Ammon's horn (tissue), 1 donor: Measurements from ENCODE around the gene TPCN2.

Experiments used
- DNase-seq: peaks from one replicate; pipeline ENCODE4 v3.0.0-alpha.2; 2016; ENCODE audit warnings: low spot score

Gene TPCN2

DNA sequence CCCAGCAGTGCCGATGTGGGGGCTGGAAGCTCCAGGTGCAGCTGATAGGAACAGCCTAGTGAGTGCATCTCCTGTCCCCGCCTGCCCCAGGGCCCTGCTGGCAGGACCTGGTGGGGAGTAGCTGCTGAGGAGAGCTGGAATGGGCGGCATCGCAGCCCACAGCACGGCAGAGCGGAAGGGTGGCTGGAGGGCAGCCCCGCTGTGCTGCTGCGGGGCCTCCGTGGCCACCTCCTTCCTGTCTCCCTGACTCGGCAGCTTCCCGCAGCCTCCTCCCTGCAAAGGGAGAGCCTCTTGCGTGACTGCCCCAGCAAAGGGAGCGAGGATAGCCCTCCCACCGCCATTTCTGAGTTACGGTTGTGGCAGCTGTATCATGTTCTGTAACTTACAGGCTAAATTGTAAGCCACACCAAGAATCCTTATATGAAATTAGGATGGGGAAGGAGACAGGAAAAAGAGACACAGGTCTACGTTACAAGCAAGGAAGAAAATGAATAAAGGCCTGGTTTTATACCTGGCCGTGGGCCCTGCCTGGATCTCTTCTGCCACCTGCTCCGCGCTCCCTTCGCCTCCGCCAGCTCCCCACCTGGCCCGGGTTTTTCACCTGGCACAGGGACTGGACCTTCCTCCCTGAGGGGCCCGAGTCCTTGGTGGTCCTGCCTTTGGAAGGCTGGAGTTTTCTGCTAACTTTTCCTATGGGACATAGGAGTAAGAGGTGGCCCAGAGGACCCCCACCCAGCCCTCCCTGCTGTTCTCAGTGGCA, 10.0 kb downstream of the TPCN2 start:
- no peak for DNase-seq

DNA sequence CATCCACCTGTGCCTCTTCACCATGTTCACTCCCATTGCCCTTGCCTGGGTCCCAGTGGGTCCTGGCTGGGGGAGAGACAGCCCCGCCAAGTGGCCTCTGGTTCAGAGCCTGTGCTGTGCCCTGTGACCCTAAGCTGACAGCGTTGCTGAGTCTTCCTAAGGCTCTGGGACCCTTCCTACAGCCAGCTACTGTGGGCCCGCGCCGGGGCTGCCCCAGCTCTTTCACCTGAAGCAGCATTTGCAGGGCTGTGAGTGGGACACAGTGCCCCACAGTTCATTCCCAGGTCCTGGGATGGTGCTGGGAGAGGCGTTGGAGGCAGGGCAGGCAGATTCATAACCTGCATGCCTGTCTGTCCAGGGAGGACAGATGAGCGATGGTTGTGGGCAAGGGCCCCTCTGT, 10.7 kb downstream of the TPCN2 start:
- DNase-seq, result no peak

DNA sequence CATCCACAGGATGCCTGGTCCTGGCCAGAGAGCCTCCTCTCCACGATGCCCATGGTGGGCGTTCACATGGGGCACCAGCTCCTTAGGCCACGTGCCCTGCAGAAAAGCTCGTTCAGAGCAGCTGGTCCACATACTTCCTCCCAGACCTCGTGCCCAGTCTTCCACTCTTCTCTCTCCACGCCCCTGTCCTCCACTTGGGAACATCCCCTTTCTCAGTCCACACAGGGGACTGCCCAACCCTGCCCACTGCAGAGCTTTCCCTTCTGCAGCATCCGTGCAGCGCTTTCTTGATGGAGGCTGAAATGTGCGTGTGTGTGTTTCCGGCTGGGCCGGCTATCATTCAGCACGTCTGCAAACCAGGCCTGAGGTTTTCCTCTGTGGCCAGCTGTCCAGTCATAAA, 11.3 kb downstream of the TPCN2 start:
- peak; percentile 63 for DNase-seq

DNA sequence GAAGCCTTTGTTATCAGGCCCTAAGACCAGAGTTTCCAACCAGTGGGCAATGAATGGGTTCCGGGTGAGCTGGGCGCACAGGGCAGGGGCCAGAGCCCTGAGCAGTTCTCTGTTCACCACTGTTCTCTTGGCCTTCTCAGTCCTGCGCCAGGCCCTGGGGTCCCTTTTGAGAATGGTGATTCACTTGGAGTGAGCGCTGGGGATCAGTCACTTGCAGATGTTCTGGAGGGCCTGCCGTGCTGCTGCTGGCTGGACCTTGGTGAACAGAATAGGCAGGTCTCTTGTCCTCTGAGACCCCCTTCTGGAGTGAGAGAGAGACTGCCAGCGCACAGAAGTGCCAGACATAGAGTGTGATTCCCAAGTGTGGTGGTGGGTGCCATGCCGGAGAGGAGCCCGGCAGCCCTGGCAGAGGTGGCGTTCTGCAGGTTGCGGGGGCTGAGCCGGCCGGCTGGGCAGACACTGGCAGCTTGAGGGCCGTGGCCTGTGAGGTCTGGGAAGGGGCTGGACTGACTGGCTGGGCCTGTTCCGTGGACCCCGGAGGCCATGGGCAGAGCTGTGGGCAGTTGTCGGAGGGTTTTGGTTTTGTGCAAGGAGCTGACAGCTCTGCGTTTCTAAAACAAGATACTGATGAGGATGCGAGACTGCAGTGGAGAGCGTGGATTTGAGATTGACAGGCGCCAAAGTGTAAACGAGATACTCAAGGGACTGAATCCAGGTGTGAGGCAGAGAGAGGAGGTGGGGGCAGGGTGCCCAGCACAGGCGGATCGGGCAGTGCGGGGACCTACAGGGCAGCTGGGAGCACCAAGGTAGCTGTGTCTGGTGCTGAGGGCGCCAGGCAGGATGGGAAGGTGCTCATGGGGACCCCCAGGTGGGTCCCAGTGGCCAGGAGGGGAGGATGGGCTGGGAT, 12.3 kb downstream of the TPCN2 start:
- DNase-seq, result no peak

DNA sequence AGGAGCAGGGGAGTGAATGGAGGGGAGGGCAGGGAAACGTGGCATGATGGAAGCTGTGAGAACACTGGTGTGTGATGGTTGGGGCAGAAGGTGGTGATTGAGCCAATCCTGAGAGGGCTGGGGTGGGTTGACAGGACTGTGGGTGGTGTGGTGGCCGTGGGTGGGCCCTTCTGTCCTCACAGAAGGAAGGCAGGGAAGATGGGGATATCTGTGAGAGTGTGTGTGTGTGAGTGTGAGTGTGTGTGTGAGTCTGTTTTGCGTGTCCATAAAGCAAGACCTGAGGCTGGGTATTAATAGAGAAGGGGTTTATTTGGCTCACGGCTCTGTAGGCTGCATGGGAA, 13.0 kb downstream of the TPCN2 start:
- no peak for DNase-seq

DNA sequence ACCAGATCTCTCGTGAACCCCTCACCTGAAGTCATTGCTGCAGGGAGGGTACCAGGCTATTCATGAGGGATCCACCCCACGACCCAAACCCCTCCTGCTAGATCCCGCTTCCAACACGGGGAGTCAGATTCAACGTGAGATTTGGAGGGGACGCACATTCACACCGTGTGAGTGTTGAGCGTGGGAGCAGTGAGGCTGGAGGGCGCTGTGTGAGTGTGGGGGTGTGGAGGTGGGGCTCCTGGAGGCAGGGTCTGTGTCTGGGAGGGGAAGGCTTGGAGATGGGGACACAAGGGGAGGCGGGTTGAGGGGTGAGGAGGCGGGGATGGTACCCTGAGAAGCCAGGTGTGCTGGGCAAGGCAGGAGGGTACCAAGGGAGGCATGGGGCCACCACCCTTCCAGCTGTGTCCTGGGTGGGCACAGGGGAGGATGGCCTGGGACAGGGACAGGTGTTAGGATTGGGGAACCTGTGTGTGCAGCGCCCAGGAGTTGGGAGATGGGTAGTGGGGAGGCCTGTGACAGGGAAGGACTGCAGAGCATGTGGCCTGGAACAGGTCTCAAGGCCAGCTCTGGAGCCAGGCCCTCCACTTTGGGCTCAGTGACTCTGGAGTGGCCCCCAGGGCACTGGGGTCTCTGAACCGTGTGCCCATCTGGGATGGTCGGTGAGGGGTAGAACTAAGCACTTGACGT, 13.6 kb downstream of the TPCN2 start:
- no peak for DNase-seq

DNA sequence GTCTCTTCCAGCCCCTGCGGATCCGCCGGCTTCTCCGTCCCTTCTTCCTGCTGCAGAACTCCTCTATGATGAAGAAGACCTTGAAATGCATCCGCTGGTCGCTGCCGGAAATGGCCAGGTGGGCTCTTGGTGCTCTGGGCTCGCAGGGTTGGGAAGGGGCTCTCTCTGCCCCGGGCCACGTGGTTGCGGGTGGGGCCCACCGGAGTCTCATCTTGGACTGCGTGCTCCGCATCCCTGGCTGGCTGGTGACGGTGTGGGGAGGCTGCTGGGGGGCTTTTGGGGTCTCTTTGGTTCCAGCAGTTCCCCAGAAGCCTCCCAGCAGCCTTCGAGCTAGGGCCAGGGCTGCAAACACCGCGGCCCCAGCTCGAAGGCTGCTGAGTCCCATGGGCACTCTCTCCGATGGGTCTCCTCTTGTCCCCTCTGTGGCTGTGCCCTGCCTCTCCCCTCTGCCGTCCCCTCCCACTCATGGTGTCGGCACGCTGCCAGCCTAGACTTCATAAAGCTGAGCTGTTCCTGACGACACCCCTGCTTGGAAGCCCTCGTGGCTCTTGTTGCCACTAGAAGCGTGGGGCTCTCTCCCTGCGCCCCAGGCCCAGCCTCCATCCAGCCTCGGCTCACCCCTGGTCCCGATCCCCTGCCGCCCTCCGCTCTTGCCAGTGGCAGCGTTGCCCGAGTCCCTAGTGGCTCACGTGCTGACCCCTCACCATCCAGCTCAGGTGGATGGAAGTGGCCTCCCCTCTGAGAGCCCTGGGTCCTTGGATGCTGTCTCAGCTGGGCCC, 14.3 kb downstream of the TPCN2 start:
- DNase-seq, result no peak

DNA sequence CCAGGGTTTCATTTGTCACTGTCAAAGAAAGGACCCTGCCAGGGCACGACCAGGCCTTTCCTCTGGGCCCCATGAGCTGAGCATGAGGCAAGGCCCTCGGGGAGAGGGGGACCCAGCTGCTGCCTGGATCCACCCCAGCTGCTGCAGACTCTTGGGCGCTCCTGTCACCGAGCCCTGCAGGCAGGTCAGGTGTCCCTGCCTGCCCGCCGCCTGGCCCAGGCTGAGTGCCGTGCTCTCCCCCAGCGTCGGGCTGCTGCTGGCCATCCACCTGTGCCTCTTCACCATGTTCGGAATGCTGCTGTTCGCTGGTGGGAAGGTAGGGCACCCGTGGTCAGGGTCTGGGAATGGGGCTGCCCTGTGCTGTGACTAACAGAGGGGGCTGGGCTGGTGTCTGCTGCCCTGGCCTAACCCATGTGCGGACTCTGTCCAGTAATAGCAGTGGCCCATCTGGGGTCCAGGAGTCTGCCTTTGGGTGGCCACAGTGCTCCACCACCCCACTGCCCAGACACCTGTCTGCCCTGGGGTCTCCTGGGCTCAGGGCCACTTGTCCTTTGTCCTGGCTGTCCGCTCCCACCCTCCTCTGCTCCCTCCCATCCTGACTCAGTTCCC, 15.0 kb downstream of the TPCN2 start:
- no peak for DNase-seq

DNA sequence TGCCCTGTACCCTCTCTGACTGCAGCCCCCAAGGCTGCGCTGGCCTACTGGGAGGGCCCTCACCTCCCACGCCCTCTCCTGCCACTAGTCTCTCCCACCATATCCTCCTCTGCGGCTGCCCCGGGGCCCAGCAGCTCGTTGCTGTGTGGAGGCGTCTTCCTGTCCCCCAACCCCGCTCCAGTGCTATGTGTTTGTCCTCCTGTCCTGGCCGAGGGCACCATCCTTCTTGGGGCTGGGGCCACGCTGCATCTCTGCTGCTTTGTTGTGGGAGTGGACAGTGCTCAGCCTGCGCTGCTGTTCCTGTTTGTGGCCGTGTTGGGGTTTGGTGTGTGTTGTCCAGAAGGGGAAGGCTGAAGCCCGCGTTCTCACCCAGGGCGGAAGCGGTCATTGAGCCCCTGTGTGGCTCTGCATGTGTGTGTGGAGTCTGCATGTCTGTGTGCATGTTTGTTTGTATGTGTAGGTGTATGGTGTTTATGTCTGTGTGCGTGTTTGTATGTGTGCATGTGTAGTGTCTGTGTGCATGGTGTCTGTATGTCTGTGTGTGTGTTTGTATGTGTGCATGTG, 15.7 kb downstream of the TPCN2 start:
- DNase-seq, result no peak

DNA sequence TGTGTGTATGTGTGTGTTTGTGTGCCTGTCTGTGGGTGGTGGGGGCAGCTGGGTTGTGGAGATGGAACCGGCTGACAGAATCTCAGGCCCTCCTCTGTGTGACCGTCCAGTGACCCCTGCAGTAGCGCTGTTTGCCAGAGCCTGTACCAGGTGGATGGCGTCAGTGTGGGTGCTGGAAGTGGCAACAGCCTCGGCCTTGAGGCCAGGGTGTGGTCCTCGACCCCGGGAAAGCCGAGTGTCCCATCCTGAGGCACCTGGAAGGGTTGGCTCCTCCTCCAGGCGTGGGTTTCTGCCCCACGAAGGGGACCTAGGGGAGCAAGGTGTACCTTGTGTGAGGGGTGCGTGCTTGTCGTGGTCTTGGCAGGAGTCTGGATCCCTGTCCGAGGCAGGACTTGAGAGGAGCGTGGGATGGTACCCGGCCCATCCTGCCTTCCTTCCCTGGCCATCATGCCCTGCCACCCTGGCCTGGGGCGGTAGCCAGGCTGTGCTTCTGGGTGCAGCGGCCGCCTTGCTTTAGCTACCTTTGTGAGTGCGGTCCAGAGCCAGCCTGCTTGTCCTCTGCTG, 16.5 kb downstream of the TPCN2 start:
- DNase-seq, result no peak

DNA sequence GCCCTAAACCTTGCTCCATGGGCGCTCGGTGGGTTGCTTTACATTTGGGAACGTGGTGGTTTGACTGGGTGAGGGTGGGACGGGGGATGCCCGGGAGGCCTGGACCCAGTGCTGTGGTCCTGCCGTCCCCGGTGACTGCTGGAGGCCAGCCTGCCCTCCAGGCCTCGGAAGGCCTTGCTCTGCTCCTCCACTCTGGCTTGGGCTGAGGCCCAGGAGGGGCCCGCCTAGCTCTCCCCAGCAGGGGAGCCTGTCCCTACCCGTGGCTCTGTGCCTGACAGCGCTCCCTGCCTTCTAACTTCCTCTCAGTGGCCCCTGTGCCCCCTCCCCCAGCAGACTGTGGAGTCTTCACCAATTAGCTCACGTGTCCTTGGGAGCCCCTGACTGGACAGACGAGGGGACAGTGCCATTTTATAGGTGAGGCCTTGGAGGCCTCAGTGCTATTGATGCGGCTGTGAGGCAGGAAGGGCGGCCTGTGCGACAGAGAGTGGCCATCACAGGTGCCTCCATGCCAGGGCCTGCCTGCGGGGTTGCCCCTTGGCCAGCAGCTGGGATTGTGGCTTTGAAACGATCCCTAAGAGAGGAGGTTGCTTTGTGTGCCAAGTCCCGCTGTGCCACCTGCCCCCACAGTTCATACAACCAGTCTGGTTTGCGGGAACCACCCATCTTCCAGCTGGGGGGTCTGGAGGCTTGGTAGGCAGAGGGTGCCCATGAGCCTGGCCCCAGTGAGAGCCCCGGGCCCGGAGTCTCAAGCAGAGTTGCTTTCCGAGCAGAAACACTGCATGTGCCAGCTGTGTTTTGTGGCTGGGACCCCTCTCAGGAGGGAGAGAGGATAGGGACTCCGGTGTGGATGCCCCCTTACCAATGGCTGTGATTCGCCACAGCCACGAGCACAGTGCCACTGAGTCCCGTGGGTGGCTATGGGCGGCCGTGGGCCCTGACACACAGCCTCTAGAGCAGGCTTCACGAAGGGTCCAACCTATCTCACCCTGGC, 17.7 kb downstream of the TPCN2 start:
- no peak for DNase-seq

DNA sequence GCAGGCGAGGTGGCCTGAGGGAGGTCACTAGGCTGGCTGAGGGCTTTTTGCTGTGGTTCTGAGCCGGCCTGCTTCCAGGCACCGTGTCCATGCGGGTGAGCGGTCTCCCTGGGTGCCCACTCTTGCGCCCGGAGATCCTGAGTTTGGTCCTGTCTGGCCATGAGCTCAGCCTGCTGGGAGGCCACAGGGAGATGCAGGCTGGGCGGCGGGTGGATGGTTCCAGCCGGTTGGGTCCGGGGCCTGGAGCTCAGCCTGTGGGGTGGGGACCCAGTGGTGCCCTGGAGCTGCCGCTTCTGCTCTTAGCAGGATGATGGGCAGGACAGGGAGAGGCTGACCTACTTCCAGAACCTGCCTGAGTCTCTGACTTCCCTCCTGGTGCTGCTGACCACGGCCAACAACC, 18.5 kb downstream of the TPCN2 start:
- DNase-seq, result no peak

DNA sequence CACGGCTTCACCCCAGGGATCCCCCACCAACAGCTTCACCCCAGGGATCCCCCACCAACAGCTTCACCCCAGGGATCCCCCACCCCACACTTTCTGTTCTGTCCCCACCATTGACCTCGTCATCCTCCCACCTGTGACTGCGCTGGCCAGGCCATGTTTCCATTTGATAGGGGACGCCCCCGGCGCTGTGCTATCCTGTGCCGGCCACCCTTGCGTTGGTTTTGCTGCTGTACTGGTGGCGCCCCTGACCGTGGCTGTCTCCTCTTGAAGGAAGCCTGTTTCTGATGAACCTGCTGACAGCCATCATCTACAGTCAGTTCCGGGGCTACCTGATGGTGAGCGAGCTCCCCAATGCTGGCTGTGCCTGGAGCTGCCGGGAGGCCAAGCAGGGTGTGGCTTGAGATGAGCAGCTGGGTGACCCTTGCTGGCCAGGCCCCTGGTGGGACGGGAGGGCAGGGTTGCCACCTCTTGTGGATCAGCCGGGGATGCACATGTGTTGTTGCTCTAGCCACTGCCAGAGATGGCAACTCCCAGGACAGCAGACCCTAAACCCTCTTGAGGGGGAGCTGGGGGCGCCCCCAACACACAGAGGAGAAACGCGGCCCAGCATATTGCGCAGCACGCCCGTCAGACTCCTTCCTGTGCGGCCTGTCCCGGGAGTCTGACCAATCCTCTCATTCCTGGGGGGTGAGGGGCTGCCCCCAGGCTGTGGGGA, 22.5 kb downstream of the TPCN2 start:
- no peak for DNase-seq

DNA sequence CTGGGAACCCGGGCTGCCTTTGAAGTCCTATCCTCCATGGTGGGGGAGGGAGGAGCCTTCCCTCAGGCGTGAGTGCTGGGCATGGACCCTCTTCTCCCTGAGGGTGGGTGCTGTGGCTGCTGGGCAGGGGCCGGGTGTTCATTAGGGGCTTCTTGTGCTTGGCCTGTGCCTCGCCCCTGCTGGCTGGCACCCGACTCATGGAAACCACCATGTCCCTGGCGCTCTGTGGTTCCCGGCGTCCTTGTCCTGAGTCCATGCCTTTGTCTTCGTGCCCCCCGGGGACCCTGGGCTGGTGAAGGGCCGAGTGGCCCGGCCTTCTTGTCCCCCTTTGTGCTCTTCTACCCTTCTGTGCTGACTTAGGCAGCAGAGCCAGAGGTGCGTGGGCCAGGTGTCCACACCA, 23.2 kb downstream of the TPCN2 start:
- no peak for DNase-seq

DNA sequence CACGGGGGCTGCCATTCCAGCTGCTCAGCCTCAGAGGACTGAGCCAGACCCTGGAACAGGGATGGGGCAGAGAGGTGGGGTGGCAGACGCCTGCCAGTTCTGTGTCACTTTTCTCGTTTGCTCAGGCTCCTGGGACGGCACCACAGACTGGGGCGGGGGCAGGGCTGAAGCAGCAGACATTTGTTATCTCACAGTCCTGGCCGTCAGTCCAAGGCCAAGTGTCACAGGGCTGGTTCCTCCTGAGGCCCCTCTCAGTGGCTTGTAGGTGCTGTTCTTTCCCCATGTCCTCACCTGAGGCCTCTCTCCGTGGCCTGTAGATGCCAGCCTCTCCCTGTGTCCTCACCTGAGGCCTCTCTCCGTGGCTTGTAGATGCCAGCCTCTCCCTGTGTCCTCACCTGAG, 24.7 kb downstream of the TPCN2 start:
- no peak for DNase-seq

DNA sequence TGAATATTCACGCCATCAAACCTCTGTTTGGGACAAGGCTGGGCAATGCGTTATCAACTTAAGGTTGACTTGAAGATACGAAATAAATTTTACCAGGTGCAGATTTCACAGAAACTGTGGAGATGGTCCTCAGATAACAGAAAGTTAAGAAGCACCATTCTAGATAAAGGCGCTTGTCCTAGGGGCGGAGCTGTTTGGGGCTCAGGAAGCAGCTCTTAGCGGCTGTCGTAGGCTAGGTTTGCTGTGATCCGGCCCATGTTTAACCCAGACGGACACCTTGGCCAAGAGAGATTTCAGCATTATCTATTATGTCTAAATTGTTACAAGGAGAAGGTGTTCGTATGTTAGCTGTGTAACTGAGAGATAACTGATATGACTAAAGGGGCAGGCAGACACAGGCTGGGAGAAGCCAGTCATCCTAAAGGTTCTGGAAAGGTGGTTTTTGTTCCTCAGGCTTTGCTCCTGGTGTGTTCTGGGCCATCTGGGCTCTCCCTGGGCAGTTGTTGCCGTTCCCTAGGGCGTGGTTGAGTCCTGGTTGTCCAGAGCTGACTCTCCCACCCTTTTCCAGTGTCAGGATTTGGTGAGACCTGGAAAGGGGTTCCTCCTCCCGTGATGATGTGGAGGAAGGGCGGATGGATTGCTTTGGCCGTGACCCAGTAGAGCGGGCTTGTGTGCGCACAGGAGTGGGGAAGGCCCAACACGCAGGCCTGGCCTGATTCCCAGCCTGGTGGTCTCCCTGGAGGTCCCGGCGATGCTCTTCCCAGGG, 25.8 kb downstream of the TPCN2 start:
- DNase-seq, result no peak

DNA sequence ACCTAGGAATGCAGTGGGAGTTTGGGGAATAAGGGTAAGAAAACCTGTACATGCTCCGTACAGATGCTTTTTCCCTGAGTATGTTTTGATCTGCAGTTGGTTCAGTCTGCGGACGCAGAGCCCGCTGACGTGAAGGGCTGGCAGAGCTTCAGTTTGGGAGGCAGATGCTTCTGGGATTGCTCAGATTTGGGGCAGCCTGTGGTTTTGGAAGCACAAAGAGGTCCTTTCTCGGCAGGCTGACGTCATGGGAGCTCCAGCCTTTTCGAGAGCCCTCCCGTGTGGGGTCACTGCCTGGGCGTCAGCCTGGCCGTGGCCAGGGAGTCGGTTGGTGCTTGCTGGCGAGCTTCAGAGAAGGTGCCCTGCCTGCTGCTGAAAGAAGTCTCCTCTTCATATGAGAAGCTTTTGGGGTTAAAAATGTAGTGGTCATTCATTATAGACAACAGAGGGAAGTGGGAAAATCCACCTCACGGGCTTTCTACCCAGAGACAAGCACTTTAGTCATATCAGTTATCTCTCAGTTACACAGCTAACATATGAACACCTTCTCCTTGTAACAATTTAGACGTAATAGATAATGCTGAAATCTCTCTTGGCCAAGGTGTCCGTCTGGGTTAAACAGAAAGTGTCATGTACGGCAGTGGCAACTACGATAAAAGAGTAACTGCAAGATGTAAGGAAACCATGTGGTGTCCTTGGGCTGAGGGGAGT, 26.8 kb downstream of the TPCN2 start:
- peak; percentile 80 for DNase-seq
